Measurements from ENCODE around the gene WDR47. TPM values are rescaled to one million over a fixed set of nuclear protein-coding genes. Genes with fewer than 3 reads are reported as not detected.
"Not testable (repeated sequence)": the region's sequence is repeated elsewhere in the genome, so short reads cannot be mapped to it uniquely, and the experiment has no call there.

WDR47 gene
- total RNA-seq, 1 donor from 2014 or later: 11.5 TPM

GRCh38 chr1:109061183-109061582 lies 19.3 kb upstream of the WDR47 start:
- no peaks in the 10 kb centered on the region for H3K27me3 ChIP-seq (ENCODE audit: control insufficient read depth, insufficient read depth, low read length)
- H3K36me3 ChIP-seq (ENCODE audit: control insufficient read depth, insufficient read depth, low read length): no peaks in the 10 kb centered on the region
- no peak for DNase-seq (ENCODE audit: low read depth)
- no peak for TF ChIP-seq CTCF (IDR thresholded peaks at IDR 0.05; ENCODE audit: insufficient read depth, low read length, poor library complexity, severe bottlenecking)
- no peak overlapping the region for H3K4me3 ChIP-seq (ENCODE audit: low read depth, low read length)

- Histone ChIP-seq H3K36me3 (ENCODE audit: control insufficient read depth, insufficient read depth, low read length) (no peaks in the 10 kb centered on the region), H3K4me3 (ENCODE audit: low read depth, low read length) (no peak overlapping the region), H3K27me3 (ENCODE audit: control insufficient read depth, insufficient read depth, low read length) (no peaks in the 10 kb centered on the region)
- no peak for TF ChIP-seq CTCF (IDR thresholded peaks at IDR 0.05; ENCODE audit: insufficient read depth, low read length, poor library complexity, severe bottlenecking)
- no peak for DNase-seq (ENCODE audit: low read depth)
Observed at GRCh38 chr1:109060707-109061106, 18.8 kb upstream of the WDR47 start.

GRCh38 chr1:109059026-109059425 lies 17.1 kb upstream of the WDR47 start:
- DNase-seq (ENCODE audit: low read depth): no peak
- TF ChIP-seq CTCF (IDR thresholded peaks at IDR 0.05; ENCODE audit: insufficient read depth, low read length, poor library complexity, severe bottlenecking): no peak
- H3K4me3 ChIP-seq (ENCODE audit: low read depth, low read length): no peak overlapping the region

GRCh38 chr1:109056064-109056463 lies 14.2 kb upstream of the WDR47 start:
- Histone ChIP-seq H3K27me3 (ENCODE audit: control insufficient read depth, insufficient read depth, low read length) (no peaks in the 10 kb centered on the region), H3K4me3 (ENCODE audit: low read depth, low read length) (no peak overlapping the region), H3K36me3 (ENCODE audit: control insufficient read depth, insufficient read depth, low read length) (no peaks in the 10 kb centered on the region)
- TF ChIP-seq CTCF (IDR thresholded peaks at IDR 0.05; ENCODE audit: insufficient read depth, low read length, poor library complexity, severe bottlenecking): no peak
- no peak for DNase-seq (ENCODE audit: low read depth)

More at GRCh38 chr1:109059026-109059425, 17.1 kb upstream of the WDR47 start:
- Histone ChIP-seq H3K27me3 (ENCODE audit: control insufficient read depth, insufficient read depth, low read length) (no peaks in the 10 kb centered on the region), H3K36me3 (ENCODE audit: control insufficient read depth, insufficient read depth, low read length) (no peaks in the 10 kb centered on the region)

GRCh38 chr1:109052145-109052544 lies 10.2 kb upstream of the WDR47 start:
- not testable (repeated sequence) for H3K4me3 ChIP-seq (ENCODE audit: low read depth, low read length); H3K27me3 ChIP-seq (ENCODE audit: control insufficient read depth, insufficient read depth, low read length); DNase-seq (ENCODE audit: low read depth); H3K36me3 ChIP-seq (ENCODE audit: control insufficient read depth, insufficient read depth, low read length)

GRCh38 chr1:109050228-109050995 lies 8.5 kb upstream of the WDR47 start:
- DNase-seq (ENCODE audit: low read depth): no peak
- no peaks in the 10 kb centered on the region for H3K36me3 ChIP-seq (ENCODE audit: control insufficient read depth, insufficient read depth, low read length)
- no peak overlapping the region for H3K4me3 ChIP-seq (ENCODE audit: low read depth, low read length)
- no peak for TF ChIP-seq CTCF (IDR thresholded peaks at IDR 0.05; ENCODE audit: insufficient read depth, low read length, poor library complexity, severe bottlenecking)
- H3K27me3 ChIP-seq (ENCODE audit: control insufficient read depth, insufficient read depth, low read length): no peaks in the 10 kb centered on the region
